Parathyroid adenoma (tissue), 2 donors: ENCODE results near the gene SPATA19.

ENCODE experiments used
- H2AFZ ChIP-seq: fragments of 300-600 bp; sonication (generic); one replicate; pipeline ENCODE4 v1.7.0; 2017; ENCODE audit warnings: antibody characterized with exemption, mild to moderate bottlenecking
- H3K27ac ChIP-seq: fragments of 300-600 bp; sonication (generic); one replicate; pipeline ENCODE4 v1.7.0; 2017
- H3K27me3 ChIP-seq: fragments of 300-600 bp; sonication (generic); one replicate; pipeline ENCODE4 v1.7.0; 2017; ENCODE audit warnings: low read length; ENCODE audit not compliant: control insufficient read depth, insufficient read depth
- H3K36me3 ChIP-seq: fragments of 300-600 bp; sonication (generic); one replicate; pipeline ENCODE4 v1.7.0; 2017; ENCODE audit warnings: low read length; ENCODE audit not compliant: control insufficient read depth, insufficient read depth
- H3K4me1 ChIP-seq: fragments of 300-600 bp; sonication (generic); one replicate; pipeline ENCODE4 v1.7.0; 2017; ENCODE audit warnings: control low read depth
- H3K4me2 ChIP-seq: fragments of 300-600 bp; sonication (generic); one replicate; pipeline ENCODE4 v1.7.0; 2017; ENCODE audit warnings: low read length
- H3K4me3 ChIP-seq: fragments of 300-600 bp; sonication (generic); one replicate; pipeline ENCODE4 v1.7.0; 2017; ENCODE audit warnings: low read depth, low read length
- H3K79me2 ChIP-seq: fragments of 300-600 bp; sonication (generic); one replicate; pipeline ENCODE4 v1.7.0; 2017; ENCODE audit warnings: control low read depth
- H3K9ac ChIP-seq: fragments of 300-600 bp; sonication (generic); one replicate; pipeline ENCODE4 v1.7.0; 2017; ENCODE audit warnings: mild to moderate bottlenecking
- H3K9me3 ChIP-seq: fragments of 300-600 bp; sonication (generic); one replicate; pipeline ENCODE4 v1.7.0; 2017; ENCODE audit warnings: low read length; ENCODE audit not compliant: control insufficient read depth
- CTCF ChIP-seq: fragments of 300-600 bp; sonication (generic); IDR thresholded peaks from one replicate; pipeline ENCODE4 v1.7.0; 2017; ENCODE audit warnings: antibody characterized with exemption, mild to moderate bottlenecking
- donor health status: primary hyperparathyroidism.

Gene SPATA19

DNA sequence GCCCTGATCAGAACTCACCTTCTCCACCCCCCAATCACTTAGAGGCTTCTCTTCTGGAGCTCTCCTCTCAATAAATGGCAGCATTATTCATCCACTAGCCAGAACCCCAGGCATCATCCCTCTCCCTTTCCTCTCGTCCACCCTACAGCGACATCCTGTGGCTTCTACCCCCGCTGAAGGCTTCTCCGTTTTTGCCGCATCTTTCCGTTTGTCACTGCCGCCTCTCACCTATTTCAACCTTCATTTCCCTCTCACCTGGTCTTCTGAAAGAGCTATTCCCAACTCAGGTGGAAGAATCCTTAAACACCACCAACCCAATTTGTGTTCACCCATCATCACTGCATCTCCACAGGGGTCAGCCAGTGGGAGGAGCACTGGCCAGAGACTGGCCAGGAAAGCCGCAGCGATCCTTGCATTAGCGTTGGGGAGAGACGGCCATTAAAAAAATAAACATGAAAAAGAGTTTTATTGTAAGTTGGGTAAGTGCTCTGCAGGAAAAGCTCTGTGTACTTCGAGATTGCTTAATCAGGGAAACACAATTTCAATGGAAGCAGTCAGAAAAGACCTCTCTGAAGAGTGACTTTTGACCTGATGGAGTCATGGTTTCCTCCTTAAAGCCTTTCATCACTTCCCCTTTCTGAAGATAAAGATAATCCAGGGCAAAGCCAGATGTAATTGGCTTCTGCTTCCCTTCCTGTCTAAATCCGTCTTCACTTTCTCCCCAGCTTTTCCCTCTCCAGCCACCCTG is 36.7 kb downstream of the SPATA19 start:
- H3K79me2 ChIP-seq: no peaks in the 10 kb centered on the region
- no peak overlapping the region for H3K4me3 ChIP-seq
- no peak overlapping the region for H3K27ac ChIP-seq
- H3K27me3 ChIP-seq: no peaks in the 10 kb centered on the region
- no peaks in the 10 kb centered on the region for H3K9me3 ChIP-seq
- no peak overlapping the region for H3K9ac ChIP-seq
- H2AFZ ChIP-seq: no peak overlapping the region
- no peaks in the 10 kb centered on the region for H3K4me1 ChIP-seq
- H3K36me3 ChIP-seq: no peaks in the 10 kb centered on the region
- TF ChIP-seq CTCF: no peak
- H3K4me2 ChIP-seq: no peak overlapping the region

DNA sequence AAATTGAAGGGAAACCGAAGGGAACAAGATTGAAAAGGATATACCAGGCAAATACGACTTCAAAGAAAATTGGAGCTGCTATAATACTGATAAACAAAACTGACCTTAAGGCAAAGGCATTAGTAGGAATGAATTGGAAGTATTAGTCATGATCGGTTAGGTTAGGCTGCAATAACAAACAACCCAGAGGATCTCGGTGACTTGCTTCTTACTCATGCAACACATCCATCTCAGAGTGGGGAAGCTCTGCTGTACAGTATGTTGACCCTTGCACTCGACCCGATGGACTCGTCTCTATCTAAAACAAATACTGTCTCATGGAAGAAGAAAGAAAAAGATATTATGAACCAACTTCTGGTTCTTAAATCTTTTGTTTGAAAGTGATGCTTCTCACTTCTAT is 42.3 kb downstream of the SPATA19 start:
- Histone ChIP-seq H3K4me3 (no peak overlapping the region), H3K4me1 (no peaks in the 10 kb centered on the region), H3K9ac (no peak overlapping the region), H3K27ac (no peak overlapping the region), H3K9me3 (no peaks in the 10 kb centered on the region), H3K4me2 (no peak overlapping the region), H3K36me3 (no peaks in the 10 kb centered on the region), H3K27me3 (no peaks in the 10 kb centered on the region), H2AFZ (no peak overlapping the region), H3K79me2 (no peaks in the 10 kb centered on the region)
- no peak for TF ChIP-seq CTCF

DNA sequence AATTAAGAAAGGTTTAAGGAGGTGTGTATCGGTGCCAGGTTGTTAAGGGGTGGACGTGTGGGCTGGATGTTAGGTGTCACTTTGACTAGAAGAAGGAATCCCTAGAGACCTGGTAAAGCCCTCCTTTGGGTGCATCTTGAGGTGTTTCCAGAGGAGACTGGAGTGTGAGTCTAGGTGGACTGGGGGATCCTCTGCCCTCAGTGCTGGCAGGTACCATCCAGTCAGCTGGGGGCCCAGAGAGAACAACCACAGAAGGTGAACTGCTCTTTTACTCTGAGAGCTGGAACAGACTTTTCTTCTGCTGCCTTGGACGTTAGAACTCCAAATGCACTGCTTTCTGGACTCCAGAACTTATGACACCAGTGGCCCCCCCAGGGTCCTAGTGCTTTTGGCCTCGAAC is 44.0 kb downstream of the SPATA19 start:
- Histone ChIP-seq H3K27me3 (no peaks in the 10 kb centered on the region), H3K27ac (no peak overlapping the region)

DNA sequence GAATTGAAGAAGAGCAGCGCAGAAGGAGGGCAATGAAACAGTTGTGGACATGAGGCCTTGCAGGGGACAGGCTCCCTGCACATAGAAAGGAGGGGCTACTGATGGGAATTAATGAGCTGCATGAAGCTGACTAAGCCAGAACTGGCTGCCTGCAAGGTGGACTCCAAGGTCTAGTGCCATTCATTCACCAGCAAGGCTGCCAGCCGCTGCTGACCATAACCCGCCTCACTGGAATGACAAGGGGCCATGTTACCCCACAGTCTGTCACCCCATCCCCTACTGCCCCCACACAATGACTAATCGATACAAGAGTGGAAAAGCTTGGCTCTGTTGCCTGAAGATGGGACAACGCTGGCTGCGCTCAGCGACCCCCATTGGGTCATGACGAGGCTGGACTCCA is 44.6 kb downstream of the SPATA19 start:
- no peak overlapping the region for H3K9ac ChIP-seq
- H3K79me2 ChIP-seq: no peaks in the 10 kb centered on the region
- no peak overlapping the region for H2AFZ ChIP-seq
- H3K4me1 ChIP-seq: no peaks in the 10 kb centered on the region
- H3K4me3 ChIP-seq: no peak overlapping the region
- TF ChIP-seq CTCF: no peak
- no peaks in the 10 kb centered on the region for H3K9me3 ChIP-seq
- no peaks in the 10 kb centered on the region for H3K36me3 ChIP-seq
- no peak overlapping the region for H3K27ac ChIP-seq
- no peak overlapping the region for H3K4me2 ChIP-seq
- no peaks in the 10 kb centered on the region for H3K27me3 ChIP-seq

More for the DNA sequence above, 44.0 kb downstream of the SPATA19 start:
- no peaks in the 10 kb centered on the region for H3K4me1 ChIP-seq
- no peak overlapping the region for H2AFZ ChIP-seq
- H3K4me2 ChIP-seq: no peak overlapping the region
- no peak overlapping the region for H3K4me3 ChIP-seq
- no peak for TF ChIP-seq CTCF
- H3K36me3 ChIP-seq: no peaks in the 10 kb centered on the region
- no peaks in the 10 kb centered on the region for H3K9me3 ChIP-seq
- H3K79me2 ChIP-seq: no peaks in the 10 kb centered on the region
- H3K9ac ChIP-seq: no peak overlapping the region

- H3K27me3 ChIP-seq: no peaks in the 10 kb centered on the region
- TF ChIP-seq CTCF: no peak
- H3K4me3 ChIP-seq: no peak overlapping the region
- no peak overlapping the region for H3K9ac ChIP-seq
- no peaks in the 10 kb centered on the region for H3K9me3 ChIP-seq
- no peaks in the 10 kb centered on the region for H3K79me2 ChIP-seq
- no peak overlapping the region for H2AFZ ChIP-seq
- H3K36me3 ChIP-seq: no peaks in the 10 kb centered on the region
- no peak overlapping the region for H3K4me2 ChIP-seq
- H3K4me1 ChIP-seq: no peaks in the 10 kb centered on the region
- H3K27ac ChIP-seq: no peak overlapping the region
Measured at GRCh38 chr11:133797554-133797953, 47.8 kb downstream of the SPATA19 start.
